Lung (tissue), 12 donors: ENCODE results near the gene HNRNPA2B1. TPM values are rescaled to one million over a fixed set of nuclear protein-coding genes. Genes with fewer than 3 reads are reported as not detected.

ENCODE experiments used
- ATAC-seq: fragments of 200-7000 bp; cut with Tn5 transposase; one replicate; pipeline ENCODE4 v1.9.1; 2020; ENCODE audit warnings: moderate number of reproducible peaks; ENCODE audit not compliant: insufficient read depth, low FRiP score
- DNase-seq, 3 donors: peaks; one replicate each; pipeline ENCODE4 v3.0.0-alpha.2; 2013 to 2017
- H3K27ac ChIP-seq, 2 donors: one replicate each; pipeline ENCODE4 v1.5.1; 2013; ENCODE audit warnings: mild to moderate bottlenecking in 2 of 2, moderate library complexity in 2 of 2, control low read depth in 1 of 2, inconsistent platforms in 1 of 2, low read depth in 1 of 2, low read length in 1 of 2
- H3K27me3 ChIP-seq, 3 donors: one replicate each; pipeline ENCODE4 v1.5.1; 2013; ENCODE audit warnings: low read length in 2 of 3; ENCODE audit not compliant: control insufficient read depth in 3 of 3, insufficient read depth in 3 of 3
- H3K36me3 ChIP-seq, 4 donors: one replicate each; pipeline ENCODE4 v1.5.1; 2013; ENCODE audit warnings: low read length in 4 of 4, mild to moderate bottlenecking in 1 of 4, moderate library complexity in 1 of 4; ENCODE audit not compliant: control insufficient read depth in 4 of 4, insufficient read depth in 4 of 4
- H3K4me1 ChIP-seq, 5 donors: one replicate each; pipeline ENCODE4 v1.5.1; 2013; ENCODE audit warnings: low read length in 5 of 5, mild to moderate bottlenecking in 2 of 5, moderate library complexity in 1 of 5; ENCODE audit not compliant: control insufficient read depth in 5 of 5, insufficient read depth in 5 of 5
- H3K4me3 ChIP-seq: one replicate; pipeline ENCODE4 v1.5.1; 2013; ENCODE audit warnings: mild to moderate bottlenecking, control low read depth, moderate library complexity
- H3K9ac ChIP-seq, 2 donors: one replicate each; pipeline ENCODE4 v1.5.1; 2013; ENCODE audit warnings: low read length in 2 of 2, control low read depth in 1 of 2; ENCODE audit not compliant: insufficient read depth in 1 of 2
- H3K9me3 ChIP-seq, 4 donors: one replicate each; pipeline ENCODE4 v1.5.1; 2013; ENCODE audit warnings: low read length in 3 of 4, mild to moderate bottlenecking in 1 of 4, moderate library complexity in 1 of 4; ENCODE audit not compliant: control insufficient read depth in 4 of 4, insufficient read depth in 3 of 4
- CTCF ChIP-seq: IDR thresholded peaks from 2 replicates; pipeline ENCODE4 v1.5.1; 2012; ENCODE audit warnings: mild to moderate bottlenecking; ENCODE audit errors: control extremely low read depth, extremely low read depth
- WGBS, 2 donors: extraction: QIAGEN DNeasy Blood & Tissue Kit; methylation state at CpG; one replicate each; pipeline ENCODE4 v1.1.7; 2013; 5-methylcytosine and 5-hydroxymethylcytosine counted together
- polyA plus RNA-seq, 2 donors: library from polyadenylated mRNA; stranded (reverse); fragments of 200-250 nt; gene quantifications; one replicate each; pipeline ENCODE4 v1.2.1, GENCODE V29; 2013
- total RNA-seq, 2 donors: library from RNA; depleted of rRNA in 1 of 2; stranded (reverse); fragments of >200 nt in 1 of 2; gene quantifications; one replicate each; pipeline ENCODE4 v1.2.1, GENCODE V29; 2014 to 2021
- donor health status: control.
- donor health status: control.
- donor health status: Bipolar disorder and iron deficiency.
- donor health status: healthy.
- donor health status: DM: yes; HTN: yes; CAD: no.

Gene HNRNPA2B1
- total and polyA plus RNA-seq, 4 donors: 363 to 572 (median 482) TPM

DNA sequence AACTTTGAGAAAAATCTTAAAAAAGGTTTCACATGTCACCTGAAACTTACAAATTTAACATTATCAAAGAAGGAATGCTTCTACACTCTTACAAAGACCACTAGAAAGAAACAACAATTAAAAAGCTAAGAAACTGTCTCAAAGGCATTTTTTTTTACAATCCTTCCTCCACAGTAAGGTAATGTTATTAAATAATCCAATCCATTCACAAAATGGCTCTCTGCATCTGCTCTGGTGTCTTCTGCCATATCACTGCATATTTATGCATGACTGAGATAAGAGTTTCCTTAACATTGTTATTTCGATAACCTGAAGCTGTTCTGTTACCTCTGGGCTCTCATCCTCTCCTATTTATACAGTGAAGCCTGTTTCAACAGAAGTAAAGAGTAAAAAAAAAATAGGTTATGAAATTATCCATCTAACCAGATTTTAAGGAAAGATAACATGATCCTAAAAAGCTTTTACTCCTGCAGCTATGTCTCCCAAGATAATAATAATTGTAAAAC lies 8.5 kb downstream of the HNRNPA2B1 start:
- Histone ChIP-seq H3K27ac (no peak overlapping the region), H3K4me3 (no peak overlapping the region), H3K9me3 (no peaks in the 10 kb centered on the region), H3K27me3 (no peaks in the 10 kb centered on the region), H3K4me1 (peaks cover 6 to 42% (median 8%) of the 10 kb centered on the region in 5 donors), H3K36me3 (peaks cover 25 to 83% (median 71%) of the 10 kb centered on the region in 4 donors), H3K9ac (no peak overlapping the region)
- DNase-seq (no peak), ATAC-seq (no peak)
- 61 to 83% methylated on average over 1 of the region's 1 CpG for WGBS, 2 donors
- no peak for TF ChIP-seq CTCF

- Histone ChIP-seq H3K9ac (no peak overlapping the region), H3K36me3 (peaks cover 25 to 77% (median 66%) of the 10 kb centered on the region in 4 donors), H3K9me3 (no peaks in the 10 kb centered on the region), H3K27ac (no peak overlapping the region), H3K4me3 (no peak overlapping the region), H3K4me1 (peaks cover 0 to 38% (median 7%) of the 10 kb centered on the region in 5 donors), H3K27me3 (no peaks in the 10 kb centered on the region)
- TF ChIP-seq CTCF: no peak
- DNase-seq (no peak), ATAC-seq (no peak)
- 79 to 83% methylated on average over 7 of the region's 7 CpGs for WGBS, 2 donors
Observed at GRCh38 chr7:26191233-26191973, 9.1 kb downstream of the HNRNPA2B1 start.

- H3K36me3 ChIP-seq: peaks cover 25 to 67% (median 60%) of the 10 kb centered on the region in 4 donors
- no peaks in the 10 kb centered on the region for H3K27me3 ChIP-seq
- DNase-seq: no peak
- no peak overlapping the region for H3K4me3 ChIP-seq
- H3K4me1 ChIP-seq: peaks cover 0 to 32% (median 7%) of the 10 kb centered on the region in 5 donors
- no peak for TF ChIP-seq CTCF
- no peak overlapping the region for H3K9ac ChIP-seq
- 85 to 94% methylated on average over 1 of the region's 1 CpG for WGBS, 2 donors
- H3K9me3 ChIP-seq: no peaks in the 10 kb centered on the region
- ATAC-seq: no peak
- H3K27ac ChIP-seq: no peak overlapping the region
Observed at GRCh38 chr7:26190417-26190869, 10.1 kb downstream of the HNRNPA2B1 start.
